Transverse colon (tissue), 4 donors: ENCODE results near the gene PTF1A. TPM values are rescaled to one million over a fixed set of nuclear protein-coding genes. Genes with fewer than 3 reads are reported as not detected.
"Not testable (repeated sequence)": the region's sequence is repeated elsewhere in the genome, so short reads cannot be mapped to it uniquely, and the experiment has no call there.

Experiments used
- DNase-seq: peaks from one replicate; pipeline ENCODE4 v3.0.0-alpha.2; 2019
- H3K27ac ChIP-seq, 4 donors: fragments of 200-600 bp; sonication (generic); 2 replicates each; pipeline ENCODE4 v1.5.1; 2016 to 2018; ENCODE audit warnings: inconsistent platforms in 4 of 4
- H3K27me3 ChIP-seq: fragments of 200-600 bp; sonication (generic); 2 replicates; pipeline ENCODE4 v1.5.1; 2017; ENCODE audit warnings: inconsistent platforms
- H3K36me3 ChIP-seq, 4 donors: fragments of 200-600 bp; sonication (generic); 2 replicates each; pipeline ENCODE4 v1.5.1; 2017 to 2019; ENCODE audit warnings: inconsistent platforms in 4 of 4
- H3K4me1 ChIP-seq, 4 donors: fragments of 200-600 bp; sonication (generic); 2 replicates each; pipeline ENCODE4 v1.5.1; 2017 to 2020; ENCODE audit warnings: inconsistent platforms in 4 of 4
- H3K4me3 ChIP-seq, 4 donors: fragments of 200-600 bp; sonication (generic); 1 replicate in 1 of 4; 2 replicates in 3 of 4; pipeline versions ENCODE4 v1.5.1 to v1.6.1; 2017 to 2019; ENCODE audit warnings: inconsistent platforms in 4 of 4
- H3K9me3 ChIP-seq, 2 donors: fragments of 200-600 bp; sonication (generic); 2 replicates each; pipeline ENCODE4 v1.5.1; 2017 to 2019; ENCODE audit warnings: inconsistent platforms in 2 of 2
- EP300 ChIP-seq: sonication (generic); formaldehyde crosslinking; IDR thresholded peaks from one replicate; pipeline ENCODE4 v1.6.1; 2017; ENCODE audit warnings: antibody characterized with exemption, low read depth
- POLR2A ChIP-seq: fragments of 450-650 bp; IDR thresholded peaks from one replicate; pipeline ENCODE4 v1.6.1; 2016; ENCODE audit warnings: antibody characterized with exemption, mild to moderate bottlenecking, moderate library complexity
- POLR2AphosphoS5 ChIP-seq, 3 donors: sonication (generic); formaldehyde crosslinking; IDR thresholded peaks; one replicate each; pipeline ENCODE4 v1.6.1; 2016; ENCODE audit warnings: antibody characterized with exemption in 3 of 3
- WGBS, 2 donors: methylation state at CpG; one replicate each; pipeline ENCODE4 v1.1.5; 2018; ENCODE audit warnings: low coverage in 1 of 2; 5-methylcytosine and 5-hydroxymethylcytosine counted together
- in situ Hi-C, 4 donors: fragments of 200-750 bp; cut with MboI; loops; one replicate each; pipeline versions ENCODE4 v1.15.0 to v1.15.1; 2017; ENCODE audit warnings: low sequenced_read_pairs in 3 of 4, low pct_ligation_motif_present in 1 of 4, low pct_unique_long_range_greater_than_20kb in 1 of 4
- intact Hi-C: fragments of 100-400 bp; cut with DNase I; formaldehyde crosslinking; loops from one replicate; pipeline ENCODE4 v1.15.1; 2023; ENCODE audit warnings: low total_unique reads
- total RNA-seq, 4 donors: library from RNA; depleted of rRNA; stranded (reverse); fragments of >200 nt; gene quantifications; one replicate each; pipeline ENCODE4 v1.1.0, GENCODE V29; 2016
- TF ChIP-seq, protein P1 (sequence below), 5 experiments: fragments of 200-600 bp in 3 of 5; fragments of 450-650 bp in 2 of 5; sonication (generic) in 3 of 5; IDR thresholded peaks; 1 replicate in 2 of 5; 2 replicates in 3 of 5; pipeline ENCODE4 v1.5.1; 2016 to 2017; ENCODE audit warnings: antibody characterized with exemption in 5 of 5, inconsistent platforms in 3 of 5, mild to moderate bottlenecking in 2 of 5, moderate library complexity in 1 of 5

The PTF1A gene
- total RNA-seq, 4 donors from 2014 or later = not detected

DNA sequence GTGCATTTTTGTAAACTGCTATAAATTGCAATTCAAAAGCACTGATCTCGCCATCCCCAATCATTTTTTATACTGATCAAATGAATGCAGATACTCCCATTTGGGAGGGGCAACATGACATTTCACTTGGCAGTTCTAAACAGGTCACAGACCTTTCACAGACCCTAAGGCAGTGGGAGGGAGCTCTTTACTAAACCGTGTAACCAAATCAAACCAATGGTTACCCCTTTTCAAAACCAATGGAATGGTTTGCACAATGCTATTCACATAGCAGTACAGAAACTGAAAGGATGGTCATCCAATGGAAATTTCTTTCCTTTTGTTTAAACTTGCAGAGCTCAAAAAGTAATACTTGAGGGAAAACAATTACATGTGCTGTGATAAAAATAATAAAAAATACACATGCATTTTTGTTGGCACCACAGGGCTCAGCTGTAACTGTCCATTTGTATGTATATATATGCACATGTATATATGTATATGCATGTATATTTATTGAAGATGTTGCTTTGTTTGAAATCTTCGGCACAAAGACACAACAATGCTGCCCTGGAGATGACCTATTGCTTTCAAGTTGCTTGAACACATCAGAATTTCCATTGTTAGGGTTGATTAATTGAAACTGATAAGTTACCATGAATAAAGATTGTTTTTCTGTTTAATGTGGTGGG lies 14.0 kb downstream of the PTF1A start:
- Histone ChIP-seq H3K27ac (no peak overlapping the region), H3K27me3 (peaks cover 47% of the 10 kb centered on the region), H3K4me3 (no peak overlapping the region), H3K36me3 (no peaks in the 10 kb centered on the region), H3K9me3 (no peaks in the 10 kb centered on the region), H3K4me1 (no peaks in the 10 kb centered on the region)
- DNase-seq = no peak
- TF ChIP-seq, protein P1, sequence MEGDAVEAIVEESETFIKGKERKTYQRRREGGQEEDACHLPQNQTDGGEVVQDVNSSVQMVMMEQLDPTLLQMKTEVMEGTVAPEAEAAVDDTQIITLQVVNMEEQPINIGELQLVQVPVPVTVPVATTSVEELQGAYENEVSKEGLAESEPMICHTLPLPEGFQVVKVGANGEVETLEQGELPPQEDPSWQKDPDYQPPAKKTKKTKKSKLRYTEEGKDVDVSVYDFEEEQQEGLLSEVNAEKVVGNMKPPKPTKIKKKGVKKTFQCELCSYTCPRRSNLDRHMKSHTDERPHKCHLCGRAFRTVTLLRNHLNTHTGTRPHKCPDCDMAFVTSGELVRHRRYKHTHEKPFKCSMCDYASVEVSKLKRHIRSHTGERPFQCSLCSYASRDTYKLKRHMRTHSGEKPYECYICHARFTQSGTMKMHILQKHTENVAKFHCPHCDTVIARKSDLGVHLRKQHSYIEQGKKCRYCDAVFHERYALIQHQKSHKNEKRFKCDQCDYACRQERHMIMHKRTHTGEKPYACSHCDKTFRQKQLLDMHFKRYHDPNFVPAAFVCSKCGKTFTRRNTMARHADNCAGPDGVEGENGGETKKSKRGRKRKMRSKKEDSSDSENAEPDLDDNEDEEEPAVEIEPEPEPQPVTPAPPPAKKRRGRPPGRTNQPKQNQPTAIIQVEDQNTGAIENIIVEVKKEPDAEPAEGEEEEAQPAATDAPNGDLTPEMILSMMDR (IDR thresholded peaks at IDR 0.05) = no peak
- TF ChIP-seq EP300 (no peak), POLR2AphosphoS5 (IDR thresholded peaks at IDR 0.05) (no peak), POLR2A (no peak)
- intact Hi-C loops = no loop called here
- 32 to 34% methylated on average over 3 of the region's 3 CpGs for WGBS, 2 donors
- in situ Hi-C loops = no loop called here

DNA sequence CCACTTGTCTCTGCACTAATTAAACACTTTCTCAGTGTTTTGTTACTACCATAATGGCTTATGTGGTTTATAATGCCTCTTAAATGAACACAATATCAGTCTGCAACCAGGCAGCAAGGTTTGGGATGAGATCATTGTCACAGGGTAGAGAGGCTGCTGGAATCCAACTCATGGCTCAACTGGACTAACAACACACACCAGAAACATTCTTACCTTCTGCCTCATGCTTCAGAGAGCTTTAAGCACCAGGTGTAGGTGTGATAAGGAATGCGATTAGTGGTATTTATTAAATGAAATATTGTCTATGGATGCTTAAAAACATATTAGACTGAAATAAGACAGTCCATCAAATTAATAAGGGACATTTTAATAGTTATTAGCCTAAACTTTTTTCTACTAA lies 25.4 kb downstream of the PTF1A start:
- no peak for DNase-seq
- TF ChIP-seq, protein P1 (IDR thresholded peaks at IDR 0.05) = no peak
- TF ChIP-seq POLR2AphosphoS5 (IDR thresholded peaks at IDR 0.05) = no peak
- TF ChIP-seq POLR2A = no peak
- no peak for TF ChIP-seq EP300
- Histone ChIP-seq H3K27ac (no peak overlapping the region), H3K36me3 (no peaks in the 10 kb centered on the region), H3K27me3 (no peaks in the 10 kb centered on the region), H3K9me3 (no peaks in the 10 kb centered on the region), H3K4me1 (no peaks in the 10 kb centered on the region), H3K4me3 (no peak overlapping the region)
- intact Hi-C loops (no loop called here), in situ Hi-C loops (no loop called here)
- 92 to 95% methylated on average over 1 of the region's 1 CpG for WGBS, 2 donors

DNA sequence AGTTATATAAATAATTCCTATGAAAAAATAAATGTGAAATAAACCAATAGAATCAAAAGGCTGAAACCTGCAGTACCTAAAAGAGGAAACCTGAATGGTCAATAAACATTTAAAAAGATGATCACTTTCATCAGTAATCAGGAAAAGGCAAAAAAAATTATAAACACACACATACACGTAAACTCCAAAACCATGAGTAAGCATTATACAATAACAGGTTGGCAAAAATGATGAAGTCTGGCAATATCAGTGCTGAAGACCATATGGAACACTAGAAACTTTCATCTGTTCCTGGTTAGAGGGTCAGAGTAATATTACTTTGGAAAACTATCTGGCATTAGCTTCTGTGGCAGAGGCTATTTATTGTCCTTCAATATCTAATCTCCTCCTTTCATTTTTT lies 38.5 kb downstream of the PTF1A start:
- TF ChIP-seq POLR2A = no peak
- TF ChIP-seq, protein P1 (IDR thresholded peaks at IDR 0.05) = no peak
- TF ChIP-seq EP300 = no peak
- no peak for TF ChIP-seq POLR2AphosphoS5 (IDR thresholded peaks at IDR 0.05)
- WGBS, 2 donors = 81 to 92% methylated on average over 1 of the region's 1 CpG

DNA sequence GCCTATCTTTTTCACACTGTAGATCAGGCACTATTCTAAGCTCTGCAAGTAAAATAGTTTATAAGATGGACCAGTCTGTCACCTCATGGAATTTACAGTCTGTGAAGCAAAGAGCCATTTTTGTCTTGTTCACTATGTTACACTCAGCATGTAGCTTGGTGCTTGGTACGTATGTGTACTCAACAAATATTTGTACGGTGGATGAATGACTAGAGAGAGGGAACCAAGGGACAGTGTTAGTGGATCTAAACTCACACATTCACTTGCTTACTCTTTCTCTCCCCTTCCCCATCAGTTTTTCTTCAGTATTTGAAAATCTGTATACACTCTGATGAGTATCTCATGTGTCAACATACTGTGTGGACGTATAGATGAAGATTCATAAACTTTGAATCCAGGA lies 45.9 kb downstream of the PTF1A start:
- H3K9me3 ChIP-seq = no peaks in the 10 kb centered on the region
- H3K36me3 ChIP-seq = no peaks in the 10 kb centered on the region
- 56 to 63% methylated on average over 3 of the region's 3 CpGs for WGBS, 2 donors
- in situ Hi-C loops = no loop called here
- DNase-seq = no peak
- intact Hi-C loops = no loop called here
- H3K4me3 ChIP-seq = no peak overlapping the region
- H3K4me1 ChIP-seq = no peaks in the 10 kb centered on the region
- TF ChIP-seq EP300 (no peak), POLR2AphosphoS5 (IDR thresholded peaks at IDR 0.05) (no peak), POLR2A (no peak)
- TF ChIP-seq, protein P1 (IDR thresholded peaks at IDR 0.05) = no peak
- H3K27me3 ChIP-seq = no peaks in the 10 kb centered on the region
- no peak overlapping the region for H3K27ac ChIP-seq

More for the DNA sequence above, 38.5 kb downstream of the PTF1A start:
- in situ Hi-C loops = no loop called here
- H3K4me3 ChIP-seq = no peak overlapping the region
- no peaks in the 10 kb centered on the region for H3K36me3 ChIP-seq
- H3K9me3 ChIP-seq = no peaks in the 10 kb centered on the region
- no peak overlapping the region for H3K27ac ChIP-seq
- intact Hi-C loops = no loop called here
- DNase-seq = no peak
- no peaks in the 10 kb centered on the region for H3K27me3 ChIP-seq
- no peaks in the 10 kb centered on the region for H3K4me1 ChIP-seq

DNA sequence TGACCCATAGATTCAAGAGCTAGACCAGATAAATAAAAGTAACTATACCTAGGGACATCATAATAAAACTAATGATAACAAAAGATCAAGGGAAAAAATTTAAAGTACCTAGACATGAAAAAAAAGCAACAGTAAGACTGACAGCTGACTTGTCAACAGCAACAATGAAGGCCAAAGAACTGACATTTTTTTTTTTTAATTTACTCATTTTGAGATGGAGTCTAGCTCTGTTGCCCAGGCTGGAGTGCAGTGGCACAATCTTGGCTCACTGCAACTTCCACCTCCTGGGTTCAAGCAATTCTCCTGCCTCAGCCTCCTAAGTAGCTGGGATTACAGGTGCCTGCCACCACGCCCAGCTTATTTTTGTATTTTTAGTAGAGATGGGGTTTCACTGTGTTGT lies 49.7 kb downstream of the PTF1A start:
- H3K27me3 ChIP-seq, H3K4me1 ChIP-seq, in situ Hi-C loops, H3K4me3 ChIP-seq, H3K9me3 ChIP-seq, H3K27ac ChIP-seq, H3K36me3 ChIP-seq, DNase-seq, intact Hi-C loops: not testable (repeated sequence)
- 82% methylated on average over 1 of the region's 1 CpG; no CpG with 5 or more reads in 1 of the 2 donors for WGBS, 2 donors
